Kidney epithelial cell (primary cell): ENCODE measurements around the gene RHAG. TPM values are rescaled to one million over a fixed set of nuclear protein-coding genes. Genes with fewer than 3 reads are reported as not detected.
"Not testable (repeated sequence)": the region's sequence is repeated elsewhere in the genome, so short reads cannot be mapped to it uniquely, and the experiment has no call there.

Experiments
- DNase-seq: peaks from one replicate; pipeline ENCODE4 v3.0.0-alpha.2; 2010; ENCODE audit warnings: low read depth
- H3K27me3 ChIP-seq: 2 replicates; pipeline ENCODE4 v1.6.0; 2011; ENCODE audit warnings: low read length; ENCODE audit not compliant: control insufficient read depth, insufficient read depth
- H3K36me3 ChIP-seq: 2 replicates; pipeline ENCODE4 v1.5.1; 2011; ENCODE audit warnings: low read length; ENCODE audit not compliant: control insufficient read depth, insufficient read depth
- H3K4me3 ChIP-seq: 2 replicates; pipeline ENCODE4 v1.5.1; 2011; ENCODE audit warnings: low read depth, mild to moderate bottlenecking, control low read depth, low read length
- total RNA-seq: library from RNA; depleted of rRNA; stranded (reverse); fragments of >200 nt; gene quantifications from 2 replicates; pipeline ENCODE4 v1.2.3, GENCODE V29; 2015
- TF ChIP-seq, protein P1 (sequence below): IDR thresholded peaks from 2 replicates; pipeline ENCODE4 v1.5.1; 2011; ENCODE audit warnings: mild to moderate bottlenecking, moderate library complexity, low read length, control low read depth, inconsistent platforms; ENCODE audit not compliant: insufficient read depth, poor library complexity, severe bottlenecking

The RHAG gene
- total RNA-seq, 1 donor from 2014 or later: not detected

- H3K27me3 ChIP-seq: no peaks in the 10 kb centered on the region
- no peak overlapping the region for H3K4me3 ChIP-seq
- H3K36me3 ChIP-seq: no peaks in the 10 kb centered on the region
- DNase-seq: no peak
- TF ChIP-seq, protein P1, sequence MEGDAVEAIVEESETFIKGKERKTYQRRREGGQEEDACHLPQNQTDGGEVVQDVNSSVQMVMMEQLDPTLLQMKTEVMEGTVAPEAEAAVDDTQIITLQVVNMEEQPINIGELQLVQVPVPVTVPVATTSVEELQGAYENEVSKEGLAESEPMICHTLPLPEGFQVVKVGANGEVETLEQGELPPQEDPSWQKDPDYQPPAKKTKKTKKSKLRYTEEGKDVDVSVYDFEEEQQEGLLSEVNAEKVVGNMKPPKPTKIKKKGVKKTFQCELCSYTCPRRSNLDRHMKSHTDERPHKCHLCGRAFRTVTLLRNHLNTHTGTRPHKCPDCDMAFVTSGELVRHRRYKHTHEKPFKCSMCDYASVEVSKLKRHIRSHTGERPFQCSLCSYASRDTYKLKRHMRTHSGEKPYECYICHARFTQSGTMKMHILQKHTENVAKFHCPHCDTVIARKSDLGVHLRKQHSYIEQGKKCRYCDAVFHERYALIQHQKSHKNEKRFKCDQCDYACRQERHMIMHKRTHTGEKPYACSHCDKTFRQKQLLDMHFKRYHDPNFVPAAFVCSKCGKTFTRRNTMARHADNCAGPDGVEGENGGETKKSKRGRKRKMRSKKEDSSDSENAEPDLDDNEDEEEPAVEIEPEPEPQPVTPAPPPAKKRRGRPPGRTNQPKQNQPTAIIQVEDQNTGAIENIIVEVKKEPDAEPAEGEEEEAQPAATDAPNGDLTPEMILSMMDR: no peak
Observed at GRCh38 chr6:49635480-49635879, 1.2 kb downstream of the RHAG start.

- TF ChIP-seq, protein P1: no peak
- Histone ChIP-seq H3K36me3 (no peaks in the 10 kb centered on the region), H3K27me3 (no peaks in the 10 kb centered on the region), H3K4me3 (no peak overlapping the region)
- no peak for DNase-seq
Observed at GRCh38 chr6:49634836-49635218, 1.8 kb downstream of the RHAG start.

- H3K4me3 ChIP-seq: no peak overlapping the region
- H3K27me3 ChIP-seq: no peaks in the 10 kb centered on the region
- no peak for DNase-seq
- no peaks in the 10 kb centered on the region for H3K36me3 ChIP-seq
- TF ChIP-seq, protein P1: no peak
Observed at GRCh38 chr6:49634092-49634835, 2.4 kb downstream of the RHAG start.

DNA sequence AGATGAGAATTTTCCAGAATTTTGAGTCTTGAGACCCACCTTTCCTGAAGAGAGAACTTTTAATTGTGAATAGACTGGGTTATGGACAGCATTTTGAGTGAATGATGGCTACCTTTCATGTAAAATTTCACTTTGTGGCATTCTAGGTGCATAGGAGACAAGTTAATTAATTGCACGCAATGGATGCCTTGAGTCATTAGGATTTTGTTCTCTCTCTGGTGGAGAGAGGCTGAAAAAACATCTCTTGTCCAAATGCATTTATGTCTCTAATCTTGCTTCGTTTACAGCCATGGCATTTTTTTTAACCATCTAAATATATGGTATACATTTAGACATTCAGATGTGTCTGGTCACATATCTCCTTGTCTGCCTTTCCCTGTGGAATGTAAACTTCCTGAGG lies 3.1 kb downstream of the RHAG start:
- TF ChIP-seq, protein P1: no peak
- H3K36me3 ChIP-seq: no peaks in the 10 kb centered on the region
- H3K4me3 ChIP-seq: no peak overlapping the region
- no peak for DNase-seq
- no peaks in the 10 kb centered on the region for H3K27me3 ChIP-seq

DNA sequence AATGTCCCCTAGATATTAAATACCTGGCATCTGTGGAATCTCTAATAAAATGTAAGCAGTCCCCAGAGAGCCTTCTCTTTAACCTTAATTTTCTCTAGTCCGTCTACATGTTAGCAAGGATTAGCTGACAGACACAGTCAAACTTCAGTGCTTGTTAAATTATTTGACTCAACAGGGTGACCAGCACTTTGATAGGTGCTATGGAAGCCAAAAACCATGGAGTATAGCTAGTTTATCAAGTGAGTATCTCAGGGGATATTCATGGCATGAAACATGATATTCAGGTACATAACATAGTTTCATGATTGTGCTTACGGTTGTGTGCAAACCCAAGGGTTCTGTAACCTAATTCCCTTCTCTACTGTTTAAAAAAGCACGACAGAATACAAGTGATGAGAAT lies 3.9 kb downstream of the RHAG start:
- TF ChIP-seq, protein P1: no peak

DNA sequence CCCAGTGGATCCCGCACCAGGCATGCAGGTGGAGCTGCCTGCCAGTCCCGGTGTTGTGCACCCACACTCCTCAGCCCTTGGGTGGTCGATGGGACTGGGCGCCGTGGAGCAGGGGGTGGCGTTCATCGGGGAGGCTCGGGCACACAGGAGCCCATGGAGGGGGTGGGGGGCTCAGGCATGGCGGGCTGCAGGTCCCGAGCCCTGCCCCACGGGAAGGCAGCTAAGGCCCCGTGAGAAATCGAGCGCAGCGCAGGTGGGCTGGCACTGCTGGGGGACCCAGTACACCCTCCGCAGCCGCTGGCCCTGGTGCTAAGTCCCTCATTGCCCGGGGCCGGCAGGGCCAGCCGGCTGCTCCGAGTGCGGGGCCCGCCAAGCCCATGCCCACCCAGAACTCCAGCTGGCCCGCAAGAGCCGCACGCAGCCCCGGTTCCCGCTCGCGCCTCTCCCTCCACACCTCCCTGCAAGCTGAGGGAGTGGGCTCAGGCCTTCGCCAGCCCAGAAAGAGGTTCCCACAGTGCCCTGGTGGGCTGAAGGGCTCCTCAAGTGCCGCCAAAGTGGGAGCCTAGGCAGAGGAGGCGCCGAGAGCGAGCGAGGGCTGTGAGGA lies 7.1 kb downstream of the RHAG start:
- DNase-seq, H3K36me3 ChIP-seq, H3K4me3 ChIP-seq, H3K27me3 ChIP-seq: not testable (repeated sequence)

More for the DNA sequence above, 3.9 kb downstream of the RHAG start:
- no peak for DNase-seq
- H3K36me3 ChIP-seq: no peaks in the 10 kb centered on the region
- H3K27me3 ChIP-seq: no peaks in the 10 kb centered on the region
- H3K4me3 ChIP-seq: no peak overlapping the region
